HL-60 (cell line): ENCODE data around the gene ZNF280B.
A peak's percentile ranks its signal among the peaks of the same experiment; 100 is the strongest.

Experiments used
- DNase-seq, 2 experiments: peaks; one replicate each; pipeline ENCODE4 v3.0.0-alpha.2; 2010 to 2020; ENCODE audit warnings: low read depth in 1 of 2, low spot score in 1 of 2
- H3K27ac ChIP-seq: fragments of 250-450 bp; sonication (Bioruptor Pico); replicated peaks from 2 replicates; pipeline ENCODE4 v1.5.1; 2020; ENCODE audit warnings: mild to moderate bottlenecking, moderate library complexity
- H3K27me3 ChIP-seq: fragments of 250-450 bp; sonication (Bioruptor Pico); 2 replicates; pipeline ENCODE4 v1.5.1; 2021; ENCODE audit warnings: mild to moderate bottlenecking, moderate library complexity; ENCODE audit not compliant: insufficient read depth, poor library complexity, severe bottlenecking
- H3K4me3 ChIP-seq: replicated peaks from 2 replicates; pipeline ENCODE4 v1.5.1; 2011; ENCODE audit warnings: mild to moderate bottlenecking, control low read depth, low read length; ENCODE audit not compliant: insufficient read depth
- CTCF ChIP-seq: IDR thresholded peaks from one replicate; pipeline ENCODE4 v1.5.1; 2011; ENCODE audit warnings: low read length, control low read depth, inconsistent platforms; ENCODE audit not compliant: insufficient read depth
- GABPA ChIP-seq: IDR thresholded peaks from 2 replicates; pipeline ENCODE4 v1.6.1; 2012; ENCODE audit warnings: low read depth
- POLR2AphosphoS5 ChIP-seq: IDR thresholded peaks from 2 replicates; pipeline ENCODE4 v1.6.1; 2012; ENCODE audit warnings: low read depth
- REST ChIP-seq: IDR thresholded peaks from 2 replicates; pipeline ENCODE4 v1.6.1; 2012; ENCODE audit warnings: low read depth; ENCODE audit not compliant: insufficient replicate concordance
- SPI1 ChIP-seq: IDR thresholded peaks from 2 replicates; pipeline ENCODE4 v1.6.1; 2012; ENCODE audit warnings: low read depth, mild to moderate bottlenecking, borderline replicate concordance

The ZNF280B gene

GRCh38 chr22:22460635-22461034 lies 47.9 kb downstream of the ZNF280B start:
- peaks cover 6% of the 10 kb centered on the region for H3K27me3 ChIP-seq

GRCh38 chr22:22460060-22460459 lies 48.5 kb downstream of the ZNF280B start:
- no peak for TF ChIP-seq SPI1
- no peak for DNase-seq
- Histone ChIP-seq H3K4me3 (no peak overlapping the region), H3K27me3 (peaks cover 6% of the 10 kb centered on the region), H3K27ac (no peak overlapping the region)

More at GRCh38 chr22:22460635-22461034, 47.9 kb downstream of the ZNF280B start:
- TF ChIP-seq CTCF (peak; percentile 15), GABPA (no peak), SPI1 (no peak), POLR2AphosphoS5 (no peak)
- H3K4me3 ChIP-seq, result no peak overlapping the region
- DNase-seq, result no peak
- H3K27ac ChIP-seq, result no peak overlapping the region

- no peak overlapping the region for H3K27ac ChIP-seq
- TF ChIP-seq REST (no peak), POLR2AphosphoS5 (no peak), CTCF (no peak), GABPA (no peak), SPI1 (no peak)
- no peak overlapping the region for H3K4me3 ChIP-seq
- H3K27me3 ChIP-seq, result peaks cover 6% of the 10 kb centered on the region
- no peak for DNase-seq
Observed at GRCh38 chr22:22458896-22459588, 49.5 kb downstream of the ZNF280B start.

- Histone ChIP-seq H3K27me3 (peaks cover 6% of the 10 kb centered on the region), H3K27ac (no peak overlapping the region), H3K4me3 (no peak overlapping the region)
- DNase-seq, result no peak
- TF ChIP-seq CTCF (no peak), POLR2AphosphoS5 (no peak), REST (no peak), SPI1 (no peak), GABPA (no peak)
Observed at GRCh38 chr22:22458387-22458786, 50.2 kb downstream of the ZNF280B start.
